Measurements from ENCODE around the gene RPS6KL1. TPM values are rescaled to one million over a fixed set of nuclear protein-coding genes. Genes with fewer than 3 reads are reported as not detected.

The RPS6KL1 gene
- total RNA-seq, 4 donors from 2014 or later = 0.83 to 1.7 (median 1.3) TPM

DNA sequence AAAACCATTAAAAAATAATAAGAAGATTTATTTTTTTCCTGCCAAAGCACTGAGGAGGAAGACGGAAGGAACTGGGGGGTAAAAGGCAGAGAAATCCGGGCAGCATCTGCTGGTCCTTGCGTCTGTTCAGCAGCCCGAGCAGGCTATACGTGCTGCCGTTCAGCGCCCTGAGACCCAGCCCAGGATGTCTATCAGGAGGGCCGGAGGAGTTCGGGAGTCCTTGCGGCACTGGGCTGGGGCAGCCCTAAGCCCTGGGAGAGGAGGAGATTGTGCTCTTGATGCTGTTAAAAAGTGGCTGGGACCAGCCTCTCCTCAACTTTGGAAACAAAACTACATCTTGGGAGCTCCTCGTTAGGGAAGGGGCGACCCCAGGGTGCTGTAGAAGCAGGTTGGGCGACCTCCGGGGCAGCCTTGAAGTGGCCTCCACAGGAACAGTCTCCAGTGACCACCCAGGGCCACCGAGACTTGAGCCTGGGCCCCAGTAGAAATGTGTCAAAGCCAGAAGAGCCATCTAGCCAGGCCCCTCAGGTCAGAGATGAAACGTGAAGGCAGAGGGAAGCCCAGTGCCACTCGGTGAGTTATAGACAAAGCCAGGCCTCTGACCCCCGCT lies 18.0 kb upstream of the RPS6KL1 start:
- H3K4me3 ChIP-seq = peak overlapping the region in 1 of 4 donors; percentile 18

DNA sequence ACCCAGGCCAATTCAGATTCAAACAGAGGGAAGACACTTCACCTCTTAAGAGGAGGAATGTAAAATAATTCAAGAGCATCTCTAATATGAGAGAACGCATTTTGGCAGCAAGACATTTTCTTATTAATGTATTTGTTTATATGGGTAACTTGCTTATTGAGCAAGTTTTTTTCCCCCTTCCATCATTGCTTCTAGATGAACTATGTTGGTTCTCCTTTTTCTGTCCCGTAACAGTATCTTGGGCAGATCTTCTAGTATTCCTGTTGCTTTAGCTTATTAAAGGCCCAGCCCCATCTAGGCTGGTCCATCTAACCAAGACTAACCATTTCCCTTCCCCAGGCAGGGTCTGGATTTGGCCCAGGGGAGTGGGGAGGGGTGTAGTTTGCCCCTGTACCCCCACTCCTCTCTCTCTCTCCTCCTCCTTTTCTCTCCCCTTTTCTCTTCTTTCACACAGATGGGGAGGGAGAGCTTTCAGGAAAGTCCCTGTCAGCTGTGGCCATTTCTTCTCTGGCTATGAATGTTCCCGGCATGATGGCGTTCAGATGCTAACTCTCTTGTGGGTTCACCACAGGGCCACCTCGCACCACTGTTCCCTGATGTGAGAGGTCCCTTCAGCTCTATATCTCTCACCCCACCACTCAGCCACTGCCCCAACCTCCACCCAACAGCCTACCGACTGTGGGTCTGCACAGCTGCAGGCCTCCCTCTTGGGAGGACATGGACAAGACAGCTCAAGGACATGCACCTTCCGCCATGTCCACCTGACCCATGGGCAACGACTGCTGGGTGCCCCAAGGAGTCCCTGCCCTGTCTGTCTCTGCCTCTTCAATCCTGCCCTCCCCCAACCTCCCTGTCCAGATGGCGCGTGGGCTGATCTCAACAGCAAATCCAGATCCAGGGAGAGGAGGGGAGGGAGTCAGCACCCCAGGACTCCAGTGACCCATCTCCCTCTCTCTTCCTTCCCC lies 15.8 kb upstream of the RPS6KL1 start:
- Histone ChIP-seq H3K27ac (peak overlapping the region; percentile 81 to 89 (median 84)), H3K9me3 (no peaks in the 10 kb centered on the region), H3K4me3 (no peak overlapping the region), H3K4me1 (peaks cover 38 to 56% (median 46%) of the 10 kb centered on the region in 3 donors), H3K27me3 (no peaks in the 10 kb centered on the region), H3K36me3 (no peaks in the 10 kb centered on the region)
- intact Hi-C loops (cut with DNase I) = no loop called here
- TF ChIP-seq, protein P1, sequence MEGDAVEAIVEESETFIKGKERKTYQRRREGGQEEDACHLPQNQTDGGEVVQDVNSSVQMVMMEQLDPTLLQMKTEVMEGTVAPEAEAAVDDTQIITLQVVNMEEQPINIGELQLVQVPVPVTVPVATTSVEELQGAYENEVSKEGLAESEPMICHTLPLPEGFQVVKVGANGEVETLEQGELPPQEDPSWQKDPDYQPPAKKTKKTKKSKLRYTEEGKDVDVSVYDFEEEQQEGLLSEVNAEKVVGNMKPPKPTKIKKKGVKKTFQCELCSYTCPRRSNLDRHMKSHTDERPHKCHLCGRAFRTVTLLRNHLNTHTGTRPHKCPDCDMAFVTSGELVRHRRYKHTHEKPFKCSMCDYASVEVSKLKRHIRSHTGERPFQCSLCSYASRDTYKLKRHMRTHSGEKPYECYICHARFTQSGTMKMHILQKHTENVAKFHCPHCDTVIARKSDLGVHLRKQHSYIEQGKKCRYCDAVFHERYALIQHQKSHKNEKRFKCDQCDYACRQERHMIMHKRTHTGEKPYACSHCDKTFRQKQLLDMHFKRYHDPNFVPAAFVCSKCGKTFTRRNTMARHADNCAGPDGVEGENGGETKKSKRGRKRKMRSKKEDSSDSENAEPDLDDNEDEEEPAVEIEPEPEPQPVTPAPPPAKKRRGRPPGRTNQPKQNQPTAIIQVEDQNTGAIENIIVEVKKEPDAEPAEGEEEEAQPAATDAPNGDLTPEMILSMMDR (IDR thresholded peaks at IDR 0.05) = no peak
- TF ChIP-seq POLR2A (IDR thresholded peaks at IDR 0.05) = no peak
- 84 to 86% methylated on average over 5 to 9 of the region's 10 CpGs for WGBS, 2 donors
- no peak for DNase-seq

More for the DNA sequence above, 18.0 kb upstream of the RPS6KL1 start:
- no peak for TF ChIP-seq POLR2A (IDR thresholded peaks at IDR 0.05)
- TF ChIP-seq, protein P1 (IDR thresholded peaks at IDR 0.05) = no peak
- peaks cover 35 to 55% (median 42%) of the 10 kb centered on the region in 3 donors for H3K4me1 ChIP-seq
- H3K27me3 ChIP-seq = no peaks in the 10 kb centered on the region
- no peaks in the 10 kb centered on the region for H3K36me3 ChIP-seq
- intact Hi-C loops (cut with DNase I) = no loop called here
- H3K9me3 ChIP-seq = no peaks in the 10 kb centered on the region
- H3K27ac ChIP-seq = peak overlapping the region; percentile 81 to 89 (median 84)
- no peak for DNase-seq
- 78 to 84% methylated on average over 11 to 13 of the region's 18 CpGs for WGBS, 2 donors

DNA sequence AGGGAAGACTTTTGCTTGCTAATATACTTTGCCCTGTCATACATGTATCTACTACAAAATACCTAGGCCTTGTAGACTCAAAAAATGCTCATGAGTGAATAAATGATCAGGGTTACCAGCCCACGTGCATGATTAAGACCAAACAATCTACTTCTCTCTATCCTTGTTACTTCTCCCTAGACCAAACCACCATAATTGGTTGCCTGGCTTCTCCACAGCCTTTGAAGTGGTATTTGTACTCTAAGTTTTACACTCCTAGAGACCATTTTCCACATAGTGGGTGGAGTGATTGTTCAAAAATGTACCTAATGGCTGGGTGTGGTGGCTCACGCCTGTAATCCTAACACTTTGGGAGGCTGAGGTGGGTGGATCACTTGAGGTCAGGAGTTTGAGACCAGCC lies 14.1 kb upstream of the RPS6KL1 start:
- Histone ChIP-seq H3K4me1 (peaks cover 33 to 54% (median 40%) of the 10 kb centered on the region in 3 donors), H3K27me3 (no peaks in the 10 kb centered on the region), H3K4me3 (no peak overlapping the region), H3K9me3 (no peaks in the 10 kb centered on the region), H3K36me3 (no peaks in the 10 kb centered on the region), H3K27ac (no peak overlapping the region)
- intact Hi-C loops (cut with DNase I) = no loop called here
- 66 to 76% methylated on average over 2 of the region's 2 CpGs for WGBS, 2 donors
- DNase-seq = no peak
- TF ChIP-seq, protein P1 (IDR thresholded peaks at IDR 0.05) = no peak

DNA sequence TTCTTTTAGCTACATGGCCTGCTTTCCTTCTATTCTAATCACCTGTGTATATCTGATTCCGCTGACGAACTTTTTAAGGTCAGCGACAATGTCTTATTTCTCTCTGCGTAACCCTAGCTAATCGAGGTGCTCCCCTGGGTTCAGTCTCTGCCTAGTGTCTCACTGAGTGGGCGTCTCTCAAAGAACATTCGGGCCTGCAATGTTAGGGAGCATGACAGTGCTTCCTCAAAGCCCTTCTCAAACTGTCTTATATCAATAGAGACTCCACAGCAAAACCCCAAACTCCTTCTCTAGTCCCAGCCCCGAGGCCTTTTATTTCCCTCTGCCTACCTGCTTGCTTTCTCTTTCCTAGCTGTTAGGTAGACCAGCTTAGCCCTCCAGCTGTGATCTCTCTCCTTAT lies 13.7 kb upstream of the RPS6KL1 start:
- WGBS, 2 donors = 89 to 92% methylated on average over 8 of the region's 8 CpGs
- Histone ChIP-seq H3K4me3 (no peak overlapping the region), H3K27me3 (no peaks in the 10 kb centered on the region), H3K4me1 (peaks cover 29 to 50% (median 36%) of the 10 kb centered on the region in 3 donors), H3K36me3 (no peaks in the 10 kb centered on the region), H3K27ac (no peak overlapping the region), H3K9me3 (no peaks in the 10 kb centered on the region)
- no peak for DNase-seq
- intact Hi-C loops (cut with DNase I) = no loop called here
- TF ChIP-seq, protein P1 (IDR thresholded peaks at IDR 0.05) = no peak

DNA sequence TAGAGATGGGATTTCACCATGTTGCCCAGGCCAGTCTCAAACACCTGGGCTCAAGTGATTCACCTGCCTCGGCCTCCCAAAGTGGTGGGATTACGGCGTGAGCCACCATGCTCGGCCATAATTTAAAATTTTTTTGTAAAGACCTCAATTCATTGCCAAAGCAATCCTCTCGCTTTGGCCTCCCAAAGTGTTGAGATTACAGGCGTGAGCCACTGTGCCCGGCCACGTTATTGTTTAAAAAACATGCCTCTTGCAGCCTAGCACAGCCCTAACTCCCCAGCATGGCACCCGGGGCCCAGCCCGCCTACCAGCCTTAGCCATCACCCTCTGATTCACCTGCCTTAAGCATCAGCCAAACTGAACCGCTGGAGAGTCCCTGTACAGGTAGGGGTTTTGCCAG lies 13.1 kb upstream of the RPS6KL1 start:
- Histone ChIP-seq H3K9me3 (no peaks in the 10 kb centered on the region), H3K27ac (no peak overlapping the region), H3K27me3 (no peaks in the 10 kb centered on the region), H3K4me1 (peaks cover 23 to 44% (median 31%) of the 10 kb centered on the region in 3 donors), H3K36me3 (no peaks in the 10 kb centered on the region), H3K4me3 (no peak overlapping the region)
- 87 to 94% methylated on average over 11 of the region's 11 CpGs for WGBS, 2 donors
- no peak for DNase-seq
- intact Hi-C loops (cut with DNase I) = no loop called here
- TF ChIP-seq POLR2A (IDR thresholded peaks at IDR 0.05) = no peak
- TF ChIP-seq, protein P1 (IDR thresholded peaks at IDR 0.05) = no peak

All from esophagus squamous epithelium (tissue), 5 donors.